Measurements from ENCODE around the gene LRRC15. TPM values are rescaled to one million over a fixed set of nuclear protein-coding genes. Genes with fewer than 3 reads are reported as not detected.
A peak's percentile ranks its signal among the peaks of the same experiment; 100 is the strongest.

The LRRC15 gene
- total RNA-seq: not detected

DNA sequence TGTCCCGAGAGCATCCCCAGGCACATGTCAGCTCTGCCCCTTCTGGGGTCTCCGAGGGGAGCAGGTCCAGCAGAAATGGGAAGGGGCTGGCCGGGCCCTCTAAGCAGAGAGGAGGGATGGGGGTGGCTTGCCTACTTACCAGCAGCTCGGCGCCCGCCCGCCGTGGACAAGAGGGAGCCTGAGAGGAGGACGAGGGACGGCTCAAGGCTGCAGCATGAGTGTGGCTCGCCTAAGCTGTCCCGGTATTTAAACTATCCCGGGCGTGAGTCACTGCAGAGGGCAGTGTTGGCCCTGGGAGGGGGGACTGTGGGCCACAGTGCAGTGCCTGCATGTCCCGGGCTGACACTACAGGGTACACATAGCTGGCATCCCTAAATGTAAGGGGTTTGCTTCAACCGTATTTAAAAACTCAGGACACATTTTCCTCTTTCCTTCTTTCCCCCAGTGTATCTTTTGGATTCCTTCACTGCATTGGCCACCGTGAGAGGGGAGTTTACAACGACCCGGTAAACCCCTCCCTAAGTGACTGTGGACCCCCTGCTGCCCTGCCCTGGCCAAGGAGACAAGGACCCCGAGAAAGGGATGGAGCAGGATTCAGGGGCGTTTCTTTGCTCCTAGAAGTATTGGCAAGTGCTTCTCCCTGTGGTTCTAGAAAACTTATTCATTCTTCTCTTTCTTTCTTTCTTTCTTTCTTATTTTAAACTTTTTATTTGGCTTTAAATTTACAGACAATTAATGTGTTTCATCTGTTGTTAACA lies at the start of gene LRRC15:
LRRC15 (minus strand) TSS at position 222 of the 758 bp plus-strand sequence. CDS start 8,700 bp downstream, outside the sequence.
- Mint-ChIP-seq H3K9me3 (ENCODE audit: low read depth) (no peaks in the 10 kb centered on the region), H3K27me3 (peaks cover 49% of the 10 kb centered on the region), H3K4me3 (no peak within 1 kb of the TSS), H3K27ac (no peak within 1 kb of the TSS), H3K4me1 (no peaks in the 10 kb centered on the region), H3K36me3 (no peaks in the 10 kb centered on the region)
- DNase-seq (no peak), ATAC-seq (peak; percentile 45)
- CTCF ChIA-PET: interaction anchor here (0.8 kb wide), 1 partner anchor 25 kb away, joined by 3 read pairs; no protein-coding TSS in a partner anchor

DNA sequence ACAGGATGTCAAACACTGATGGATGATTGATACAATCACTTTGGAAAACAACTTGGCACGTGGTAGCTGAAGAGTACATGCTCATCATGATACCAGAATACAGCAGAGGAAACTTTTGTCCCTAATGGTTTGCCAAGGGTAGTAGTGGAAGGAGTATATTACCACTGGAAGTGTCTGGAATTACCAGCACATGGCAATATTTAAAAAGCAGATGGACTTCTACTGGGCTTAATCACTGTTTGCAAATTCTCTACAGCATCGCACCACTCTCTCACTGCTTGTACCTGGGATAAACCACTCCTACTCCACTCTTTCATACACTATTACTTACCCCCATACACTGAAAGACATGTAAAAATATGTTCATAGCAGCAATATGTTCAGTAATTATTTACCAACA lies 49.1 kb upstream of the LRRC15 start:
- DNase-seq (no peak), ATAC-seq (no peak)
- peaks cover 25% of the 10 kb centered on the region for H3K36me3 Mint-ChIP-seq
- peaks cover 2% of the 10 kb centered on the region for H3K4me1 Mint-ChIP-seq
- no peaks in the 10 kb centered on the region for H3K27me3 Mint-ChIP-seq
- H3K4me3 Mint-ChIP-seq: no peak overlapping the region
- H3K9me3 Mint-ChIP-seq (ENCODE audit: low read depth): no peaks in the 10 kb centered on the region
- CTCF ChIA-PET: no interaction called here
- no peak overlapping the region for H3K27ac Mint-ChIP-seq

DNA sequence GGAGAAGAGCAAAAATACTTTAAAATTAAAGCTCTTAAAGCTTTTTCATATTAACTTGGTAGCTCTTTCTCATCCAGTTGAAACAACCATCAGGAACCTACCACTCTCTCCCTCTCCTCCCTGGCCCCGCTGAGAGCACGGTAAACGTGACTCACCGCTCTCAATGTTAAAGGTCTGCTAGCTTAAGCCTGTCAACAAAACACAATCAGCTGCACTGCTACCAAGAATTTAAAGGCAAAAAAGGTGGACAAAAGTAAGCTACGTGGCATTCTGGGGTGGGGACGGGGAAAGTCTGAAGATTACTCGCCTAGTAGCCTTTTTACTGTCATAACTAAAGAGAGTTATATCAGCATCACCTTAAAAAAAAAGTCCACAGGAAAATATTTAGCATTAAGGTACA lies 37.9 kb upstream of the LRRC15 start:
- Mint-ChIP-seq H3K27me3 (no peaks in the 10 kb centered on the region), H3K4me1 (peaks cover 3% of the 10 kb centered on the region), H3K27ac (no peak overlapping the region), H3K36me3 (peaks cover 11% of the 10 kb centered on the region), H3K4me3 (no peak overlapping the region), H3K9me3 (ENCODE audit: low read depth) (no peaks in the 10 kb centered on the region)
- DNase-seq: no peak
- CTCF ChIA-PET: interaction anchor here (0.9 to 8.9 kb wide), 5 partner anchors 10 to 280 kb away, joined by 3 to 79 read pairs (median 6); partner anchors contain the start of gene GP5
- no peak for ATAC-seq

DNA sequence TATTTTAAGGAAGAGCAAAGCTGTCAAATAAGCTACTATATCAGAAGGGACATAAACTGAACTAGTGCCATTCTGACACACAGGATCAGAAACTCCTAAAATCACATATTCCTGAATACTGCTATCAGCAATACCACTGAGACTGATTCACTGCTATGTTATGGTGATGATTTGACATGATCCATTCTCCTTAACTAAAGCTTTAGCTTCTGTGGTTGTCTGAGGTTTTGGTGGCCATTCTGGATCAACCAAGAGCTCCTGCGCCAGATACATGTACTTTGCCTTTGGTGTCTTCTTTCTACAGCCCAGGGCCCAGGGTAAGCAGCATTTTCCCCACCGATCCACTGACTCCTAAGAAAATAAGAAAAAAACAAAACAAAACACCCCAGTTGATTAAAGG lies 36.2 kb upstream of the LRRC15 start:
- H3K9me3 Mint-ChIP-seq (ENCODE audit: low read depth): no peaks in the 10 kb centered on the region
- CTCF ChIA-PET: interaction anchor here (0.8 to 8.9 kb wide), 7 partner anchors 8 to 77 kb away, joined by 3 to 79 read pairs (median 8); partner anchors contain the start of gene GP5
- no peak overlapping the region for H3K4me3 Mint-ChIP-seq
- no peak for ATAC-seq
- peaks cover 3% of the 10 kb centered on the region for H3K4me1 Mint-ChIP-seq
- H3K36me3 Mint-ChIP-seq: peaks cover 9% of the 10 kb centered on the region
- H3K27ac Mint-ChIP-seq: no peak overlapping the region
- DNase-seq: no peak
- H3K27me3 Mint-ChIP-seq: no peaks in the 10 kb centered on the region

DNA sequence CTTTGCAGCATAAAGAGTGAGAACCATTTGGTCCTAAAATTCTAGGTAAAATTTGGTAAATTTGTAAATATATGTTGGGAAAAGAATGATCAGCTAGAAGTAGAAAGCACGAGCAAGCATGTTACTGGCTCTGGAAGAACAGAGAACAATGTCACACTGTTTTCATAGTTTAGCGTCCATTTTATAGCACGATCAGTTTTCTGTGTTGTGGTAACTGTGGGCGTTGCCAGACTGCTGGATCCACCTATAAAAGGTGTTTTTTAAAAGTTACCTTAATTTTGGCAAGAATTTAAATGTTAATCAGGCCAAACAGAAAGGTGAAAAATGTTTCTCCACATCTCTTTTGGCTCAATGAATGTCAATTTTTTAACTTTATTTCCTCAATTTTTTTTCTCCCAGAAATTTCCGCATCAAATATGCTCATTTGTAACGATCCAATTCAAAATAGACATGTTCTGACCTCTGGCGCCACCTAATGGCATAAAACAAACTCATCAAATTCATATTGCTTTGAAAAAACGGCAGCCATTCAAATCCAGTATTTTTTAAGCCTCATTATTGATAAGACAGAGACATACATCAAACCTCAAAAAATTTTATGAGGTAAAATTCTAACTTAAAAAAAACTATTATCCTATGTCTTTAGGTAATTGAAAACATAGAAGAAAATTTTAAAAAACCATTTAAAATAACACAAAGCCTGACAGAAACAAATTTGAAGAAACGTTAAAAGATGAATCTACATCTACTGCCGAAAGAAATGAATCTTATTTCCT lies 35.0 kb upstream of the LRRC15 start:
- H3K27ac Mint-ChIP-seq: no peak overlapping the region
- no peaks in the 10 kb centered on the region for H3K9me3 Mint-ChIP-seq (ENCODE audit: low read depth)
- DNase-seq (no peak), ATAC-seq (no peak)
- H3K27me3 Mint-ChIP-seq: peaks cover 5% of the 10 kb centered on the region
- peaks cover 7% of the 10 kb centered on the region for H3K4me1 Mint-ChIP-seq
- CTCF ChIA-PET: interaction anchor here (0.6 to 8.9 kb wide), 13 partner anchors 7 to 190 kb away, joined by 3 to 79 read pairs (median 3); partner anchors contain the start of gene GP5
- H3K36me3 Mint-ChIP-seq: peaks cover 6% of the 10 kb centered on the region
- no peak overlapping the region for H3K4me3 Mint-ChIP-seq

DNA sequence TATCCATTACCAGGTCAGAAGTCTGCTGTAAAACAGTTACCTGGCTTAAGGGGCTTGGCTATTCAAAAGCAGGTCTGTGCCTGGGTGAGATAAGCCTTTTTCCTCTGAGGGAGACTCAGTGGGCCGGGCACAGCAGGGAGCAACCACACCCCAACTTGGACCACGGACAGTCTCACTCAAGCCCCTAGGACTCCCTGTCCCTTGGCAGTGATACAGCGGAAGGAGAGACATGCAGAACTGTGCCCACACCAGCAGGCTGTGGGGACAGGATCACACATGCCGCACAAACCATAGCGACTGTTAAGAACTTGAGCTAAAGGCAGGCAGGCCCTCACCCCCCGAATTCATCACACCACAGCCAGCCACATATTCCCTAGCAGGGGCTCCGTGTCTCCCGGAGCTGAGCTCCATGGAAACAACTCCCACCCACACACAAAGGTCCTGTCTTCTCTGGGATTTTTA lies 32.4 kb upstream of the LRRC15 start:
- ATAC-seq (no peak), DNase-seq (no peak)
- CTCF ChIA-PET: interaction anchor here (0.7 to 8.9 kb wide), 5 partner anchors 18 to 172 kb away, joined by 3 to 79 read pairs (median 5); no protein-coding TSS in a partner anchor
- peaks cover 32% of the 10 kb centered on the region for H3K4me1 Mint-ChIP-seq
- peaks cover 28% of the 10 kb centered on the region for H3K27me3 Mint-ChIP-seq
- H3K36me3 Mint-ChIP-seq: peaks cover 4% of the 10 kb centered on the region
- H3K4me3 Mint-ChIP-seq: no peak overlapping the region
- no peaks in the 10 kb centered on the region for H3K9me3 Mint-ChIP-seq (ENCODE audit: low read depth)
- H3K27ac Mint-ChIP-seq: no peak overlapping the region

DNA sequence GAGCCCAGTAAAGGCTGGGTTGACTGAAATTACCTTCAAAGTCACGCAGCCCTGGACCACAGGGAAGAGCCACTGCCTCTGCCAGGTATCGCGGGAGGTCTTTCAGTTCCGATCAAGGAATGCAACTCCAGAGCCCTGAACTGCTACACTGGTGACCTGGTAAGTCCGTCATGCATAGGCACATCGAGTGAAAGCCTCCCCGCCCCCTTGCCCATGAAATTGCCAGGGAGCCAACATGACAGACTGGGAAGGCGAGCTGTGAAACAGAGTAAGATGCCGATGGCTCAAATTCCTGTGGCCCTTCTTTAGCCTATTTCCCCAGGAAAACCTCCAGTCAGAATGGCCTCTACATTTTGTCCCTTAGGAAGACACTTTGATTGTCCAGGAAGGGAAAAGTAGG lies 31.8 kb upstream of the LRRC15 start:
- CTCF ChIA-PET: interaction anchor here (2.1 to 8.9 kb wide), 3 partner anchors 57 to 86 kb away, joined by 5 to 79 read pairs (median 24); no protein-coding TSS in a partner anchor
- no peak for ATAC-seq

DNA sequence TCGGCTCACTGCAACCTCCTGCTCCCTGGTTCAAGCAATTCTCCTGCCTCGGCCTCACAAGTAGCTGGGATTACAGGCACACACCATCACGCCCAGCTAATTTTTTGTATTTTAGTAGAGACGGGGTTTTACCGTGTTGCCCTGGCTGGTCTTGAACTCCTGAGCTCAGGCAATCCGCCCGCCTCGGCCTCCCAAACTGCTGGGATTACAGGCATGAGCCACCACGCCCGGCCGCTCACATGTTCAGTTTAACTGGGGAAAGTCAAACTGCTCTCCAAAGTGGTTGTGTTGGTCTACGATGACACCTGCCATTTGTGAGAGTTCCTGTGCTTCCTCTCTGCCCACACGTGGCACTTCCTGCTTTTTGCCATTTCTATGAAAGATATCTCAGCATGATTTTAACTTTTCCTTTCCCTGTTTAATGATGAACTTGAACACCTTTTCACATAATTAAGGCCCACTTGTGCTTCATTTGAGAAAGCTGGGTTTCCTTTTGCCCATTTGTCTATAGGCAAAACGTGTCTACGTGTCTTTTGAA lies 30.4 kb upstream of the LRRC15 start:
- no peak overlapping the region for H3K27ac Mint-ChIP-seq
- DNase-seq (no peak), ATAC-seq (no peak)
- no peaks in the 10 kb centered on the region for H3K9me3 Mint-ChIP-seq (ENCODE audit: low read depth)
- peaks cover 50% of the 10 kb centered on the region for H3K4me1 Mint-ChIP-seq
- peaks cover 4% of the 10 kb centered on the region for H3K36me3 Mint-ChIP-seq
- CTCF ChIA-PET: interaction anchor here (0.7 kb wide), 1 partner anchor 66 kb away, joined by 3 read pairs; no protein-coding TSS in a partner anchor
- H3K27me3 Mint-ChIP-seq: peaks cover 42% of the 10 kb centered on the region
- H3K4me3 Mint-ChIP-seq: no peak overlapping the region

More for the DNA sequence above, 31.8 kb upstream of the LRRC15 start:
- H3K27me3 Mint-ChIP-seq: peaks cover 30% of the 10 kb centered on the region
- DNase-seq: no peak
- peaks cover 4% of the 10 kb centered on the region for H3K36me3 Mint-ChIP-seq
- no peaks in the 10 kb centered on the region for H3K9me3 Mint-ChIP-seq (ENCODE audit: low read depth)
- no peak overlapping the region for H3K4me3 Mint-ChIP-seq
- peaks cover 36% of the 10 kb centered on the region for H3K4me1 Mint-ChIP-seq
- H3K27ac Mint-ChIP-seq: no peak overlapping the region

DNA sequence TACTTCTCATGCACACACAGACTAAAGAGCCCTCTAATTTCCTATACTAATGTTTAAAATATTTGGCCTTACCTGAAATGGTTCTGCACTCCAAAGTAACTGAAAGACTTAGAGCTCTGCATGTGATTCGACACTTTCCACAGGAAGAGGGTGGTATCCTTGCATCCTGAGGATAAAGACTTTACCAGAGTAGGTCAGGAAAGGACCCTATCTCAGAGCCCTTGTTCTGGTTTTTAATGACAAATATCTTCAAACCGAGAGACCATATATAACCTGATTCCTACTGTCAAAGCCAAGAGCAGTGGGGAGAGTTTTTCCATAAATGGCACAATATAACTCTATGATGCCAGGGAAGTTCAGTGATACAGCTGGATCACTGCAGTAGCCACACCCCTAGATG lies 29.6 kb upstream of the LRRC15 start, which contains the start of gene GP5:
GP5 (minus strand) TSS at position 101 of the 400 bp plus-strand sequence. CDS start 984 bp downstream, outside the sequence.
- H3K4me1 Mint-ChIP-seq: peaks cover 51% of the 10 kb centered on the region
- DNase-seq (no peak), ATAC-seq (no peak)
- peak within 1 kb of the TSS; percentile 46 for H3K27ac Mint-ChIP-seq
- peaks cover 49% of the 10 kb centered on the region for H3K27me3 Mint-ChIP-seq
- CTCF ChIA-PET: interaction anchor here (3.7 to 3.8 kb wide), 2 partner anchors 7 to 55 kb away, joined by 18 to 19 read pairs; no protein-coding TSS in a partner anchor
- no peaks in the 10 kb centered on the region for H3K9me3 Mint-ChIP-seq (ENCODE audit: low read depth)
- peaks cover under 1% of the 10 kb centered on the region for H3K36me3 Mint-ChIP-seq
- H3K4me3 Mint-ChIP-seq: peak within 1 kb of the TSS; percentile 69

DNA sequence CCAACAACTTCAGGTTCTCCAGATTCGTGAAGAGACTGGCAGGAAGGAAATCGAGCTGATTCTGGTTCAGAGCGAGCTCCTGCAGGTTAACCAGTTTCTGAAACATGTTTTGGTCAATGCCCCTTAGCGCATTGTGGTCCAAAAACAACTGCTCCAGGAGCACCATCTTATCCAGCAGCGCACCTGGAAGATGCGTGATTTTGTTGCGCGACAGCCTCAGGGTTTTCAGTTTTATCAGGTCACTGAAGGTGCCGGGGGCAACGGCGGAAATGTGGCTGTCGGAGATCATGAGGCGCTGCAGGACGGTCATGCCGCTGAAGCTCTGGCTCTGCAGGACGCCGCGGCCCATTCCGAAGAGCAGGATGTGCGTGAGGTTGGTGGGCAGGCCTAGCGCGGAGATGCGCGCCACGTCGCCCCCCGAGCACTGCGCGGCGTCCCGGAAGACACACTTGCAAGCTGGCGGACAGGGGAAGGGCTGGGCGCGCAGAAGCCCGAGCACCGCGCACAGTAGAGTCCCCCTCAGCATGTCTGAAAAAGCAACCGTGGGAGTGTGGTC lies 28.3 kb upstream of the LRRC15 start:
- Mint-ChIP-seq H3K27ac (peak overlapping the region; percentile 46), H3K36me3 (no peaks in the 10 kb centered on the region), H3K4me3 (peak overlapping the region; percentile 69), H3K27me3 (peaks cover 50% of the 10 kb centered on the region), H3K4me1 (peaks cover 51% of the 10 kb centered on the region), H3K9me3 (ENCODE audit: low read depth) (no peaks in the 10 kb centered on the region)
- peak; percentile 71 for ATAC-seq
- DNase-seq: peak; percentile 71
- CTCF ChIA-PET: interaction anchor here (1.0 to 4.4 kb wide), 12 partner anchors 8 to 617 kb away, joined by 3 to 26 read pairs (median 4); partner anchors contain the start of gene LSG1

DNA sequence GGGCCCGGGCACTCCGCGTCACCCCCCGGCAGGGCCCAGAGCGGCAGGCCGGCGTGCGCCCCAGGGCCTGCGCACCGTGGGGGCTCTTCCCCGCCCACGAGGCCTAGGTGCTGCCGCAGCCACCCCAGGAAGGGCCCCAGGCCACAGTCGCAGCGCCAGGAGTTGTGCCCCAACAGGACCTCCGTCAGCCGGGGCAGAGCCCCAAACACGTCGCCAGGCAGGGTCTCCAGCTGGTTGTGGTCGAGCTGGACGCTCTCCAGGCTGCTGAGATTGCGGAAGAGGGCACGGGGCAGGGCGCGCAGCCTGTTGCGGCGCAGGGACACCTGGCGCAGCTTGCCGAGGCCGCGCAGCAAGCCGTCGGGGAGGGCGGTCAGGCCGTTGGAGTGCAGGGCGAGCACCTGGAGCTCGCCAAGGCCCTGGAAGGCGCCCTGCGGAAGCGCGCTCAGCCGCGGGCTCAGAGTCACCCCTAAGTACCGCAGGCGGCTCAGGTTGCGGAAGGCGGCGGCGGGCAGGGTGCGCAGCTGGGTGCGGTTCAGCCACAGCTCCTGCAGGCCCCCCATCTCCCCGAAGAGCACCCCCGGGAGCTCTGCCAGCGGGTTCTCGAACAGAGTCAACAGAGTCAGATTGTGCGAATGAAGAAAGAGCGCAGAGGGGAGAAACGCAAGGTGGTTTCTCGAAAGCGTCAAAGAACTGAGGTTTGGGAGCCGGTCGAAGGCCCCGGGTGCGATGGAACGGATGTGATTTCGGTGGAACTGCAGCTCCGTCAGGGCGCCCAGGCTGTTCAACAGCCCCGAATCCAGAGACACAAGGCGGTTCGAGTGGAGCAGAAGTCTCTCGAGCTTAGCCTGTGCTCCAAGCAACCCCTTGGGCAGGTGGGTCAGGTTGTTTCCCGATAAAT lies 27.6 kb upstream of the LRRC15 start:
- Mint-ChIP-seq H3K36me3 (no peaks in the 10 kb centered on the region), H3K27me3 (peaks cover 54% of the 10 kb centered on the region), H3K27ac (peak overlapping the region; percentile 54), H3K4me3 (peak overlapping the region; percentile 69), H3K9me3 (ENCODE audit: low read depth) (no peaks in the 10 kb centered on the region), H3K4me1 (peaks cover 51% of the 10 kb centered on the region)
- CTCF ChIA-PET: interaction anchor here (0.9 to 4.4 kb wide), 14 partner anchors 9 to 616 kb away, joined by 3 to 26 read pairs (median 4); partner anchors contain the start of gene LSG1
- DNase-seq (peak; percentile 56), ATAC-seq (peak; percentile 51)

DNA sequence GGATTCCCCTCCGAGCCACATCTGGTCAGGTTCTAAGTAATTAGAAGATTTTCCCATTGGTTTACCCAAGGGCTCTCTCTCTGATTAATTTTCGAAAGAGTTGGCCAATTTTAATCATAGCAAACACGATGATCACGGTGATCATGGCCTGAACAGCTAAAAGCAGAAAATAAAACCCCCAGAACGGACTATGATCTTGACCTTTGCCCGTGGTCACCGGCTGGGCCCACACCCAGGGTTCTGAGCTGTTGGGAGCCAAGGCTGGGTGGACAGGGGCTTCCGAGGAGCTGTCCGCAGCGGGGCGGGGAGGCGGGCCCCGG lies 27.0 kb upstream of the LRRC15 start:
- CTCF ChIA-PET: interaction anchor here (0.8 to 4.4 kb wide), 9 partner anchors 10 to 275 kb away, joined by 3 to 26 read pairs (median 4); partner anchors contain the start of gene LSG1
- Mint-ChIP-seq H3K4me3 (peak overlapping the region; percentile 39), H3K4me1 (peaks cover 51% of the 10 kb centered on the region), H3K27me3 (peaks cover 56% of the 10 kb centered on the region), H3K36me3 (no peaks in the 10 kb centered on the region), H3K9me3 (ENCODE audit: low read depth) (no peaks in the 10 kb centered on the region), H3K27ac (no peak overlapping the region)
- no peak for DNase-seq
- no peak for ATAC-seq
